GM19395 (cell line): ENCODE results near the gene MGAT5B.
"Not testable (repeated sequence)": the region's sequence is repeated elsewhere in the genome, so short reads cannot be mapped to it uniquely, and the experiment has no call there.

Source experiments
- ATAC-seq: cut with Tn5 transposase; IDR thresholded peaks from one replicate; pipeline ENCODE4 v1.9.1; 2021; ENCODE audit warnings: mild to moderate bottlenecking, moderate library complexity; ENCODE audit not compliant: unreplicated experiment

The MGAT5B gene

DNA sequence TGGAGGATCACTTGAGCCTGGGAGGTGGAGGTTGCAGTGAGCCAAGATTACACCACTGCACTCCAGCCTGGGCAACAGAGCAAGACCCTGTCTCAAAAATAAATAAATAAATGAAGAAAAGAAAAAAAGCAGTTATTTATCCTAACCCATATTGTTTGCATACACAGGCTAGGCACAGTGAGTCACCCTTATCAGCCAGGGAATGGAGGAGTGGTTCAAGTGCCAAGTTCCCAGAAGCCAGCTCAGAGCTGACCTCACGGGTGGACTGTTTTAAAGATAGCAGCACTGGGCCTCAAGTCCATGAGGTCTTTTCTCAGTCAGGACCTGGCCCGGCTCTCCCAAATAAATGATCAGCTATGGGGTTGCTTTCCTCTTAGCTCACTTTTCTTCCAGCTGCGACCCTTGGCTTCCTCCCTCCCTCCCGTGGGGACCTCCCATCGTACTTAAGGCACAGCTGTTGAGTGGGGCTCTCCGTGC, 22.6 kb upstream of the MGAT5B start:
- ATAC-seq: no peak

DNA sequence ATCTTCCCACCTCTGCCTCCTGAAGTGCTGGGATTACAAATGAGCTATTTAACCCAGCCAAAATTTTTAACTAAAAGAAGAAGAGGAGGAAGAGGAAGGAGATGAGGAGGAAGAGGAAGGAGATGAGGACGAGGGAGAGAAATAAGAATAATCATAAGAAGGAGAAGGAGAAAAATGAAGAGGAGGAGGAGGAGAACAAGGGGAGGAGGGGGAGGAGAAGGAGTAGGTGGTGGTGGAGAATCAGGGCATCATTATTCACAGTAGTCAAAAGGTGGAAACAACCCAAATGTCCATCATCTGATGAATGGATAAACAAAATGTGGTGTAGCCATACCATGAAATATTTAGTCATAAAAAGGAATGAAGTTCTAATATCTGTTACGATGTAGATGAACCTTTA, 21.2 kb upstream of the MGAT5B start:
- ATAC-seq: no peak

DNA sequence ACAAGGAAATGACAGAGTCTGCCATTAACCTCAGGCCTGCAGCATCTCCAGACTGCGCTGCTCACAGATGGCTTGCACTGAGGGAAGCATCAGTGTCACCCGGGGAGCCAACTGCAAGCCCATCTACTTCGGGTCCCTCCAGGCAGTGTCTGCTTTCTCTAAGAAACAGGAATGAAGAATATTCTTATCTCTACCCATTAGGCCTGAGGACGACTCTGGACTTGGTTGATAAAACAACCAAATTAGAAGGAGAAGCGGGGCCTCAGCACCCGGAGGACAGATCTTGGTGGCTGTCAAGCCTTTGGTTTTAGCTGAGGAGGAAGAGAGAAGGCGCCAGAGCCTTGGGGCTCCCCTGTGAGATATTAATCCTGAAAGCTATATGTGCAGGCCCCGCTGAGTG, 19.5 kb upstream of the MGAT5B start:
- no peak for ATAC-seq

DNA sequence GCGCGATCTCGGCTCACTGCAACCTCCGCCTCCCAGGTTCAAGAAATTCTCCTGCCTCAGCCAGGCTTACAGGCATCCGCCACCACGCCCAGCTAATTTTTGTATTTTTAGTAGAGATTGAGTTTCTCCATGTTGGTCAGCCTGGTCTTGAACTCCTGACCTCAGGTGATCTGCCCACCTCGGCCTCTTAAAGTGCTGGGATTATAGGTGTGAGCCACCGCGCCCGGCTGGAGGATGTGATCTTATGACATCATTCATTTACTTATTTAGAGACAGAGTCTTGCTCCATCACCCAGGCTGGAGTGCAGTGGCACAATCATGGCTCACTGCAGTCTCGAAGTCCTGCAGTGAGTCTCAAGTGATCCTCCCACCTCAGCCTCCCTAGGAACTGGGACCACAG, 19.0 kb upstream of the MGAT5B start:
- ATAC-seq: not testable (repeated sequence)

DNA sequence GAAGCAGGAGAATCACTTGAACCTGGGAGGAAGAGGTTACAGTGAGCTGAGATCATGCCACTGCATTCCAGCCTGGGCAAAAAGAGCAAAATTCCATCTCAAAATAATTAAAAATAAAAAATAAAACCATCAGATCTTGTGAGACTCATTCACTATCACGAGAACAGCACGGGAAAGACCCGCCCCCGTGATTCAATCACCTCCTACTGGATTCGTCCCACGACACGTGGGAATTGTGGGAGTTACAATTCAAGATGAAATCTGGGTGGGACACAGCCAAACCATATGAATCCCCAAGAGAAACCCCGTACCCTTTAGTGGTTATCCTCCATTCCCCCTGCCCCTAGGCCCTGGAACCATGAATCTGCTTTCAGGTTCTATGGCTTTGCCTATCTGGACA, 15.4 kb upstream of the MGAT5B start:
- ATAC-seq: no peak

DNA sequence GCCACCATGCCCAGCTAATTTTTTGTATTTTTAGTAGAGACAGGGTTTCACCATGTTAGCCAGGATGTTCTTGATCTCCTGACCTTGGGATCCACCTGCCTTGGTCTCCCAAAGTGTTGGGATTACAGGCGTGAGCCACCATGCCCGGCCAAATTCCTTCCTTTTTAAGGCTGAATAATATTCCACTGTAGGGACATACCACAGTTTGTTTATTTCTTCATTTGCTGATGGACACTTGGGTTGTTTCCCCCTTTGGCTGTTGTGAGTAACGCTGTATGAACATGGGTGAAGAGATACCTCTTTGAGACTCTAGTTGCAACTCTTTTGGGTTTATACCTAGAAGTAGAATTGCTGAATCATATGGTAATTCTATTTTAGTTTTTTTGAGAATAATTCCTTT, 13.1 kb upstream of the MGAT5B start:
- no peak for ATAC-seq

DNA sequence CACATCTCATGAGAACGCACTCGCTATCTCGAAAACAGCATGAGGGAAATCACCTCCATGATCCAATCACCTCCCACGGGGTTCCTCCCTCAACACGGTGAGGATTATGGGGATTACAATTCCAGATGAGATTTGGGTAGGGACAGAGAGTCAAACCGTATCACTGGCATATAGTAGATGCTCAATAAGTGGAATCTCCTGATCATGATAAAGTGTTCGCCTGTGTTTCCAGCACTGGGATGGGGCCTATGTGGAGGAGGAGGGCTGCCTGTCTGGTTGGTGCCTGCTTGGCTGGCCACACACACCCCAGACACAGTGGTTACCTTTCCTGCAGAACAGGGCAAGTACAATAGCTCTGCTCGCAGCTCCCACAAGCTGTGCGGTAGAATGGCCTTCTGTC, 6.1 kb upstream of the MGAT5B start:
- no peak for ATAC-seq

DNA sequence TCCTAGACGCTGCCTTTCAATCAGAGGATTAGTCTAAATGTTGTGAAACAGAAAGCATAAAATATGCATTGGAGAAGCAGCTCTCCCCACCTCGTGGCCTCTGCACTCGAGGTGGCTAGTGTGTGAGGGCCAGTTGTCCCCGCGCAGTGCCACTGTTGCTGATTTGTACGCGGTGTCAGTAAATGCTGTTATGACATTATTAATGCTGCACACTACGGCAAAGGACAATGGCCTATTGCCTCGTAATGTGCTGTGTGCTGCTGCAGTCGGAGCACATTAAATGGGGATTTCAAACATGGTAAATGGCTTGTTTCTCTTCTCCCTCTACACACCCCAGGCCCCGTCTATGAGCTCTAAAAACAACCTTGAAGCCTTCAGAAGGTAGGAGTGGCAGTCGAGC, 5.7 kb upstream of the MGAT5B start:
- ATAC-seq: no peak

DNA sequence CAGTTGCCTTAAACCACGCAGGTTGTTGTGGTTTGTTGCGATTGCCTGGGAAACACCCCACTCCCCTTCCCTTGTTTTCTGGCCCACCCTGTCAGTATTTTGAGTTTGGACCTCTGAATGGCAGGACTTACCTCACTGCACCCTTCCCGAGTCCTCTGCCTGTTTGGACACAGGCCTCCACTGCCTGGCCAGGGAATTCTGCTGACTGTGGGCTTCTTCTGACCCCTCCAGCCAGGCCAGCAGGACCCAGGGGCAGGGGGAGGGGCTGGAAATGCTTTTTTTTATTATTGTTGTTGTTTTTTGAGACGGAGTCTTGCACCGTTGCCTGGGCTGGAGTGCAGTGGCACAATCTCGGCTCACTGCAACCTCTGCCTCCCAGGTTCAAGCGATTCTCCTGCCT, 4.2 kb upstream of the MGAT5B start:
- no peak for ATAC-seq

DNA sequence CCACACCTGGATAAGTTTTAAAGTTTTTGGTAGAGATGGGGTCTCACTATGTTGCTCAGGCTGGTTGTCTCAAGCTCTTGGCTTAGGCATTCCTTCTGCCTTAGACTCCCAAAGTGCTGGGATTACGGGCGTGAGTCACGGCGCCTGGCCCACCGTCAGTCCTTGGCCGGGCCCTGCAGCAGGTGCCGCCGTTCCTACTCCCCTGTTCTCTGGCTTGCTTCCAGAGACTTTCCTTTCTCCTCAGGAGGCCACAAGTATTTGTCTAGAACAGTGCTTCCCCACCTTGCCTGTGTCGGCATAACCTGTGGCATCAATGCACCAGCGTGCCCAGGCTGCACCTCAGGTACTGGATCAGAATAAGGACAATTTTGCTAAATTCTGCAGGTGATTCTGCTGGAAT, 3.0 kb upstream of the MGAT5B start:
- ATAC-seq: no peak

DNA sequence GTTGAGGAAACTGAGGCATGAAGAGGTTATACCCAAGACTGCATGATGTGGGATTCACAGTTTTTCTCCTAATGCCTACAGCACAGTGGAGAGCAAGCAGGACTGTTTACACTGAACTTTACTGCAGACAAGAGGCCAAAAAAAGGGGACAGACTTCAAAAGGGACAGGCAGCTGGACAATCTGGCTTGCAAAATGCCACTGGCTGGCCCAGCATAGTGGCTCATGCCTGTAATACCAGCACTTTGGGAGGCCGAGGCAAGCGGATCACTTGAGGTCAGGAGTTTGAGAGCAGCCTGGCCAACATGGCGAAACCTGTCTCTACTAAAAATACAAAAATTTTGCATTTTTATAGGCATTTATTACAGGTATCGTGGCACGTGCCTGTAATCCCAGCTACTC, 2.0 kb upstream of the MGAT5B start:
- ATAC-seq: no peak

DNA sequence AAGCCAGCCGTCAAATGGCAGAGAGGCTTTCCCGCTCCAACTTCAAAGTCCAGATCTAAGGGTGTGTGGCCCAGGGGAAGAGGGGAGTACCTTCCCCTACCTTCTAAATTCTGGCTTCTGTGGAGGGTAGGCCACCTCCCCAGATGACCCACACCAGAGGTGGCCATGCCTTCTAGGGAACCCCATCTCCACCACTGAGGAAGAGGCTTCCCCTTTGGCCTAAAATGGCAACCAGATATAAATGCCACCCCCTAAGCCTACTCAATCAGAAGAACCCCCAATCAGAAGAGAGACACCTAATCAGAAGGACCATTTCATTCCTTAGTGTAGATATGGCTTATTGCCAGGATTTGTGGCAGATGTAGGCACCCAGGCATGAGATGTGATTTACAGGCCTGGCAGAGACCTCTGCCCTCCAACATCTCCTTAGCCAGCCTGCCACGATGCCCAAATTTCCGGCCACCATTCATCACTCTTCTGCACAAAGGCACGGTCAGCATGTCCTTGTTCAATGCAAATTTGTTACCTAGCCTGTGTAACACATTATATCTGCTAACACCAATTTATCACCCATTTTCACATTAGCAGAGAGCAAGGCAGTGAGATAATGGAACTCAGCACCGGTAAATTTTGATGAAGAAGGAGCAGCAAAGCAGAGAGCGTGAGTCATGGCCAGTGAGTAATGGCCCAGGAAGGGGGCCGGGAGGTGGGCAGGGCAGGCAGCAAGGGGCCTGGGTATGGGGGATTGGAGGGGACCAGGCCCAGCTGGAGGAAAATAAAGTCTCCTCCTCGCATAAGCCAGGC, 1.2 kb upstream of the MGAT5B start:
- ATAC-seq: no peak

DNA sequence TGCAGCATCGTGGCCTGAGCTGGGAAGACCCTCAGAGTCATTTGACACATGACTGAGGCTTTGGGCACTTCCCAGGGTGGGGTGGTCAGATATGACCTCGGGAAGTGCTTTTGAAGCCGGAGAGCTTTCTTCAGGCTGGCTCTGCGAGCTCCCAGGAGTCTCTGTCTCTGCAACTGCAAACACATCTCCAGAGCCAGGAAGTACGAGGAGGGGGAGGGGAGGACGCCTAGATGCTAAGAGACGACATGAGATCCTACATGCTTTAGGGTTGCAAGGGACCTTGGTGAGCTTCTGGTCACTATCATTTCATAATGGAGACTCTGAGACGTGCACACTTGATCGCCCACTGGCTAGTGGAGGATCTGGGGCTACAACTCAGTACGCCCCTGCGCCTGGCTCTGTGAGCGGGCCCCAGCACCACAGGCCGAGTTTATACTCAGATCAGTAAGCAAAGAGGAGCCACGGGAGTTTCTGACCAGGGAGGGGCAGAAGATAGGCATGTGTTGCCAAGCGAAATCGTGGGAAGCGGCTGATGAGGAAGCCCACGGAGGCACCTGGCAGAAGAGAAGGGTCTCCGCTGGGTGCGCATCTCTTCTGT, 527 bp upstream of the MGAT5B start:
- no peak for ATAC-seq

DNA sequence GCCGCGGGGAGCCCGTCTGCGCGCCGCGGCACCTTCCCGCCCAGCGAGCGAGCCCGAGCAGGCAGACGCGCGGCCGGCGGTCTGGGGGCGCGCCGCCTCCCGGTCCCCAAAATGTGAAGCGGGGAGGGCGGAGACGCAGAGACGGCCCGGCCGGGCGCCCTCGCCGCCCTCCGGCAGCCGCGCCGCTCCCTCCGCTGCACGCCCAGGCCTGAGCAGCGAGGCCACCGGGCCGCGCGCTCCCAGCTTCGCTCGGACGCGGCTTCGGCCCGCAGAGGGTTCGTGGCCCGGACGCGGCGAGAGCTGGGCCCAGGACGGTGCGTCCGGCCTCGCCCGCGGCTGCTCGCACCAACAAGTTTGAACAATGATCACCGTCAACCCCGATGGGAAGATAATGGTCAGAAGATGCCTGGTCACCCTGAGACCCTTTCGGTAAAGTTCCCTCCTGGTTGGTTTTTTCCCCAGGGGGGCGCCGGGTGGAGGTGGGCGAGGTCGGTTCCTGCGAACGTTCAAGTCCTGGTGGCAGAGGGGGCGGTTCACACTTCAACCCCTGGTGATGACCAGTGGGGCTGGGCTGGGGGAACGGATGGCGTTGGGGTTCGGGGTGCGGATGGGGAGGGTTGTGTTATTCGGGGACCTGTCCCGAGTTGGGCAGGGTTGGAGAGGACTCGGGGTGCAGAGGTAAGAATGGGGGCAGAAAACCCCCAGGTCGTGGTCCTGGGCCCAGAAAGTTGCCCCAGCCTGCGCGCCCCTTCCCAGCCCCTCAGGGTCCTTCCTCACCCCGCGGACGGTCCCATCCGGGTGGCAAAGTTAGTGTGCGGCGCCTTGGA, 678 bp downstream of the MGAT5B start:
- ATAC-seq: no peak

DNA sequence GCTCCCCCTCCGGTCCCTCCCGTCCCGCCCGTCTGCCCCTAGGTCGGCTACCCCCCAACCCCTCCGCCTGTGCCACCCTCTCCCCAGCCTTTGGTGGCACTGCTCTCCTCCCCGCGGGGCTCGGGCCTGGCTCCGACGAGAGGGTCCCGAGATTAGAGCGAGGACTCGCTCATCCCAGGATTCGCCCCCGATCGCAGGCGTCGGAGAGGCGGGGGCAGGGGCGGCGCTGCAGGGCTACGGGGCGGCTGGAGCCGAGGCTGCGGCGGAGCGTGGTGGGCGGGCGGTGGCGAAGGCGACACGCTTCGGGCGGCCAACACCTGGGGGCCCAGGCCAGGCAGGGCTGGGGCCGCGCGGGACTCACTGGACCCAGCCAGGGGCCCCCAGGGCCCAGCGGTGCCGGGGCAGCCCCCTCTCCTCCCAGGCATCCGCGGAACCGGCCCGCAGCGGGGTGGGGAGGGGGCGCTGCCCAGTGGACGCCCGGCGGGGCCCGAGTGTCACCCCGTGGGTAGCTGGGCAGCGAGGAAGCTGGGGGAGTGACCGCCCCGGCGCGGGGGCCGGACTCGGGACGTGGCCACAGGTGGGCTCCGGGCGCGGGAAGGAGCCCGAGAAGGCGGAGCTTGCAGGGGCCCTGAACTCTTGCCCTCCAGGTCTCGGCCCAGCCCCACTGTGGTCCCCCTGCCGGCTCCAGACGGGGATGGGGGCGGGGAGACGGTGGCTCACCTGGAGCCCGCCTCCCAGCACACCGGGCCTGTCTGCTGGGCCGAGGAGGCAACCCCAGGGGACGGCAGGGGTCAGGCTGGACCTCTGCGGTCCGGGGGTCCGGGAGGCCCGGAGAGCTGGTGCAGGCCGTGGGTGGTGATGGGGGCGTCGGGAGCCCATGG, 1.5 kb downstream of the MGAT5B start:
- no peak for ATAC-seq

DNA sequence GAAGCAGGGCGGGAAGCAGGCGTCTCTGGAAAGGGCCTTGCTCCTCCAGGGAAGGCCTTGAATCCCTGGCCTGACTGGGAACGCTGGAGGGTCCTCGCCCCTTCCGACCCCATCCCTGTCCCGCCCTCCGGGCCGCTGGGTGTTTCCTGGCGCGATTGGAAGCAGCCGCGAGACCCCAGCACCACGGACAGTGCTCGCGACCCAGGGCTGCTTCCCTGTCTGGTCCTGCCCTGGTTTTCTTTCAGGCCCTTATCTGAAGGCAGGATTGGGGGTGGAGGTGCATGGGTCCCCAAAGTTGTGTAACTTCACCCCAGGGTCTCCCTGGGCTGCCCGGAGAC, 2.1 kb downstream of the MGAT5B start:
- ATAC-seq: no peak

DNA sequence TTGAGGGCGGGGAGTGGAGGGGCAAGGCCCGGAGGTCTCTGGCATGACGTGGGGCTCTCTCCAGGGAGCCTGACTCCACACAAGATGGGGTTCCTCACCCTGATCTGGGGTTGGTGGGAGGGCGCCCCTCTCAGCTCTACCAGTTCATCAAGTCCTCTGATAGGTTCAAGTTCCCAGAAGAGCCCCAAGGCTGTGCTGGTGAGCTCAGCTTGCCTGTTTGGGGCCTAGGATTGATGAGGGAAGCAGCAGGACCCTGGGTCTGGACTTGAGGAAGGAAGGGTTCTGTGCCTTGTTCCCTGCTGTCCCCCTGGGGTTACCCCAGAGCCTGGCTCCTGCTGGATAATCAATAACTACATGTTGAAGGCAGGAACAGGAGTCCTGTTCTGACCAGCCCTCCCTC, 3.5 kb downstream of the MGAT5B start:
- no peak for ATAC-seq

DNA sequence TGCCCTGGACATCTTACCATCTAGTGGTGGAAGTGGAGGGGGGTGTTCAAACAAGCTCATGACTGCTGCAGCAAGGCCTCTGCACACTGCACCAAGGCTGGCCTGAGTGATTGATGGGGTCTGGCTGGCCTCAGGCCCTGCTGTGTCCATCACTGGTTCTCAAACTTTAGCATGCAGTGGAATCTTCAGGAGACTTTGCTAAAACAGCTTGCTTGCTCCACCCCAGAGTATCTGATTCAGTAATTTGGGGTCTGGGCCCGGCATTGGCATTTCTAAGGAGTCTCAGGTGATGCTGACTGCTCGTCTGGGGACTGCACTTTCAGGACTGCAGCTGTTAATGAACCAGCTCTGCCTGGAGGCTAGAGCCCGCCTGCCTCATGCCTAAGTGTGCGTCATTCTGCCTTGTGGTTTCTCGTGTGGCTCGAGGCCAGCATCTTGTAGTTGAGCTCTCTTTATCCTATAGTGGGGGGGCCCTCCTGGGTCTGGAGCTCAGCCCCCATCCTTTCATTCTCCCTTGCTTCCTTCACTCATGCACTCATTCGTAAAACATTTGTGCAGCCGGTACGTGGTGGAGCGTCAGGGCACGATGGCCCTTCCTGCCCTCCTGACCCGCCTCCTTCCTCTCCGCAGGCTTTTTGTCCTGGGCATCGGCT, 4.1 kb downstream of the MGAT5B start:
- ATAC-seq: no peak

DNA sequence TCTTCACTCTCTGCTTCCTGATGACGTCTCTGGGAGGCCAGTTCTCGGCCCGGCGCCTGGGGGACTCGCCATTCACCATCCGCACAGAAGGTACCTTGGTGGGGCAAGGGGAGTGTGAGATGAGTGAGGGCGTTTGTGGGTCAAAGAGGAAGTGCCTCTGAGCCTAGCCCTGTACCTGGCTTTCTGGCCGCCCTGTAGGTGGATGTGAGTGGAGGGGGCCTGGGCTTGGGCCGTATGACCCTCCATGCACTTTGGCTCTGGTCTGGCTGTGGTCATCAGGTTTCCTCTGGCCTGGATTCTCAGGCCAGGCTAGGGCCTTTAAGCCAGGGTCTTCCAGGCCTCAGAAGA, 4.6 kb downstream of the MGAT5B start:
- no peak for ATAC-seq

DNA sequence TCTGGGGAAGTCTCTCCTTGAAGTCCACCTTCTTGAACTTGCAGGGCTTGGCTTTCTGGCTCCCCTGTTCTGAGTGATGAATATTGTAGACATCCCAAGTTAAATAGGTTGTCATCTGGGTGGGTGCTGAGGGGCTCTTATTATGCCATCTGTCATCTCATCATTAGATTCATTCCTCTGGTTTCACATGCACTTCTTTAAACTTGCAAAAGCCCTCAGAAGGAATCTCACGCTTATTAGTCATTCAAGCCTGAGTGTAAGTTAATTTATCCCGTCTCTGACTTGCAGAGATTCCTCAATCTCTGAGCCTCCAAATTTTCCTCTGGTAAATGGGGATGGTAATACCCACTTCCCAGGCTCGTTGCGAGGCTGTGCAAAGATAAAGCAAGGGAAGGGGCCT, 5.7 kb downstream of the MGAT5B start:
- ATAC-seq: no peak

DNA sequence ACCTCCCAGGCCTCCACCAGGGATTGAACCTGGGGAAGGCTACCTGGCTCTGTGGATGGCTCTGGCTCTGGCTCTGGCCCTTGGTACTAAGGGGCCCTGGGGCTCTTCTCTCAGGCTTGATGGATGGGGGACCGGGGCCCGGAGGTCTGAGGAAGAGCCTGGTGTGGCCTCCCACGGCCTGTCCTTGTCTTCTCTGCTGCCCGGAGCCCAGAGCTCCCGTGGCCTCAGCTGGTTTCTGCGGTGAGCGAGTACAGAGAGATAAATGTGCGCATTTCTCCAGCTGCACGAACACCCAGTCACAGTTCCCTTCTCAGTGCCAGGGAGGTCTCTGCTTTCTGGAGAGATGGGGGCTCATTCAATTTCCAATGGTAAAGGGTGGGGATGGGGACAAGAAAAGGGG, 9.2 kb downstream of the MGAT5B start:
- no peak for ATAC-seq
